ENCODE measurements around the gene ZNF335.

- TF ChIP-seq CTCF (IDR thresholded peaks at IDR 0.05; ENCODE audit: low read depth, low read length) (no peak), POLR2A (IDR thresholded peaks at IDR 0.05; ENCODE audit: extremely low read depth, insufficient read length) (no peak), MYC (IDR thresholded peaks at IDR 0.05; ENCODE audit: low read depth, low read length) (no peak)
These were observed 64.6 kb downstream of the ZNF335 start for GRCh38 chr20:45907219-45907948.

Data from NB4 (cell line).